ENCODE data around the gene MBD3. TPM values are rescaled to one million over a fixed set of nuclear protein-coding genes. Genes with fewer than 3 reads are reported as not detected.

MBD3 gene
- total and polyA plus RNA-seq, 2 of the 4 experiments (the other 2 are of a cell fraction), result 42.5 to 66.3 TPM

DNA sequence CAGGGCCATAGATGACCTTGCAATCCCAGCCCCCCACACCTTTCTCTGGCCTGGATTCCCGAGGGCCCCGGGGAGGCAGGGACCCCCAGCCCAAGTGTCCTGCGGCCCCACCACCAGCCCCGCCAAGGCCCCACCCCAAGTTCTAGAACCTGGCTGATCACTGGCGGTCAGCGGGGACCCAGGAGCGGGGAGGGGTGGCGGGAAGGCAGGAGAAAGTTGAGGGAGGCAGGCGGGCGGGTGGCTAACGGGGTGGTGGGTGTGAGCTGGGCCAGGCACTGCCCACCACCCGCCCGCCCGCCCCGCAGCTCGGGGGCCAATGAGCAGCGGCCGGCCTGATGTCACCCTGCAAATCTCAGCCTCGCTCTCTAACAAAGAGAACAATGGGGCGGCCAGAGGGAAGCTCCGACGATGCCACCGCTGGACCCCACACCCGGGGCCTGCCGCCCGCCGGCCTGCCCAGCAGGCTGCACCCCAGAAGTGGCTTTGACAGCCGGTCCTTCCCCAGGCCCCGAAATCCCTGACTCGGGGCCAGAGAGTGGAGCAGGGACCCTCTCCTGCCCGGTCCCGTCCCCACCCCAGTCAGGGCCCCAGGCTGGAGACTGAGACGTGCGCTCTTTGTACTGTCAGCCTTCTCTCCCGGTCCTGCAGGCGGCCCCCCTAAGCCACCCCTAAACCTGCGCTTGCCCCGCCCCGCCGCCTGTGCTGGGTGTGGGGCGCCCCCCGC lies 26.1 kb downstream of the MBD3 start:
- no TSS peak for BruUV-seq (replicated peaks)
- H3K36me3 ChIP-seq (ENCODE audit: control insufficient read depth, insufficient read depth, low read length), result peaks cover 4% of the 10 kb centered on the region; the same call in 1 of the 2 replicates
- H3K18ac ChIP-seq (ENCODE audit: low read depth, low read length), result peak overlapping the region; percentile 62; the same call in 1 of the 2 replicates

More for the DNA sequence above, 26.1 kb downstream of the MBD3 start:
- peak overlapping the region; percentile 95 for H3K27ac ChIP-seq (ENCODE audit: insufficient read depth, low read length)
- H2BK15ac ChIP-seq (ENCODE audit: low read depth, low read length), result no peak overlapping the region
- DNase-seq (peak; percentile 77), ATAC-seq (ENCODE audit: low read depth) (peak; percentile 85)
- H3K56ac ChIP-seq (ENCODE audit: extremely low read depth, insufficient read depth, low read length), result peak overlapping the region; percentile 87
- peaks cover 8% of the 10 kb centered on the region for H3K4me1 ChIP-seq (ENCODE audit: control insufficient read depth, insufficient read depth, low read length)
- H2BK5ac ChIP-seq (ENCODE audit: low read depth, low read length, poor library complexity, severe bottlenecking), result peak overlapping the region; percentile 91
- H4K91ac ChIP-seq (ENCODE audit: insufficient read depth, low read depth, low read length), result peak overlapping the region; percentile 89
- peak overlapping the region; percentile 96; the same call in 1 of the 2 replicates for H4K5ac ChIP-seq (ENCODE audit: low read depth, low read length)
- peak overlapping the region; percentile 95 for H3K4ac ChIP-seq (ENCODE audit: low read depth, low read length)
- peaks cover 0 to 32% of the 10 kb centered on the region in 2 experiments; a peak in 2 of 4 replicates for H3K79me1 ChIP-seq (ENCODE audit: low read depth in 1 of 2, low read length in 2 of 2)
- peaks cover 10% of the 10 kb centered on the region for H3K9me1 ChIP-seq (ENCODE audit: insufficient read depth, low read length)
- H2AK9ac ChIP-seq (replicated peaks; ENCODE audit: low read depth, low read length, poor library complexity), result peak overlapping the region; percentile 100
- H3K14ac ChIP-seq (replicated peaks; ENCODE audit: low read depth, low read length), result peak overlapping the region; percentile 95
- ChIA-PET CTCF (interaction anchor here (0.6 to 1.5 kb wide), 2 partner anchors 20 to 52 kb away, joined by 5 to 11 read pairs; no protein-coding TSS in a partner anchor), POLR2A (ENCODE audit: unreplicated experiment) (no interaction called here)
- peak overlapping the region; percentile 98 for H3K9ac ChIP-seq (ENCODE audit: low read depth, low read length)
- 0% methylated on average over 12 of the region's 42 CpGs; no CpG with 5 or more reads in 1 of the 2 experiments for WGBS, 2 experiments (ENCODE audit: extremely low coverage in 2 of 2, insufficient read length in 1 of 2)
- peak overlapping the region; percentile 97 for H3K4me3 ChIP-seq (ENCODE audit: insufficient read depth, low read depth, low read length)
- H4K20me1 ChIP-seq (ENCODE audit: insufficient read depth, low read length), result peaks cover 53% of the 10 kb centered on the region
- H2AK5ac ChIP-seq (ENCODE audit: low read depth, low read length), result peak overlapping the region; percentile 71
- no peak overlapping the region for H2BK20ac ChIP-seq (ENCODE audit: low read depth, low read length)
- intact Hi-C loops (cut with micrococcal nuclease) (loop anchor here (1.0 to 10.0 kb wide), 2 partner anchors 86 to 988 kb away; partner anchors contain the start of gene TCF3), dilution Hi-C loops (cut with HindIII; ENCODE audit: low sequenced_read_pairs, unreplicated experiment) (no loop called here), in situ Hi-C loops (cut with MboI; ENCODE audit: low sequenced_read_pairs) (no loop called here)
- H4K8ac ChIP-seq (ENCODE audit: low read depth in 2 of 2, low read length in 2 of 2), result peak overlapping the region in 1 of 2 experiments; percentile 94; a peak in 1 of 4 replicates
- peak overlapping the region; percentile 94 for H3K4me2 ChIP-seq (ENCODE audit: low read depth, low read length)
- TF ChIP-seq CEBPB (IDR thresholded peaks at IDR 0.05; ENCODE audit: low read depth, low read length), result no peak
- TF ChIP-seq POLR2A (IDR thresholded peaks at IDR 0.05; ENCODE audit: low read depth, low read length), result peak; percentile 87
- TF ChIP-seq BHLHE40 (IDR thresholded peaks at IDR 0.05; ENCODE audit: low read depth, low read length), result no peak
- H3K23ac ChIP-seq (ENCODE audit: low read depth, low read length), result peak overlapping the region; percentile 95; the same call in 1 of the 2 replicates
- H3K27me3 ChIP-seq (ENCODE audit: control insufficient read depth, insufficient read depth, low read length), result no peaks in the 10 kb centered on the region; the same call in 1 of the 2 replicates
- H2AFZ ChIP-seq (replicated peaks; ENCODE audit: low read length, poor library complexity), result peak overlapping the region; percentile 91
- no peaks in the 10 kb centered on the region for H3K9me3 ChIP-seq (ENCODE audit: control insufficient read depth, insufficient read depth, low read length)
- H2BK120ac ChIP-seq (ENCODE audit: low read depth, low read length), result no peak overlapping the region
